Esophagus squamous epithelium (tissue), 4 donors: ENCODE results near the gene NAGLU.

Experiments
- POLR2A ChIP-seq, 4 donors: fragments of 450-650 bp; IDR thresholded peaks; one replicate each; pipeline ENCODE4 v1.6.1; 2017; ENCODE audit warnings: antibody characterized with exemption in 4 of 4, mild to moderate bottlenecking in 4 of 4, moderate library complexity in 3 of 4
- TF ChIP-seq, protein P1 (sequence below), 6 experiments: fragments of 450-650 bp in 4 of 6; fragments of 200-600 bp in 2 of 6; sonication (generic) in 2 of 6; IDR thresholded peaks; one replicate each; pipeline ENCODE4 v1.5.1; 2016 to 2019; ENCODE audit warnings: antibody characterized with exemption in 6 of 6, mild to moderate bottlenecking in 4 of 6, moderate library complexity in 4 of 6

GRCh38 chr17:42527932-42528331 is 8.1 kb upstream of the NAGLU start:
- TF ChIP-seq, protein P1, sequence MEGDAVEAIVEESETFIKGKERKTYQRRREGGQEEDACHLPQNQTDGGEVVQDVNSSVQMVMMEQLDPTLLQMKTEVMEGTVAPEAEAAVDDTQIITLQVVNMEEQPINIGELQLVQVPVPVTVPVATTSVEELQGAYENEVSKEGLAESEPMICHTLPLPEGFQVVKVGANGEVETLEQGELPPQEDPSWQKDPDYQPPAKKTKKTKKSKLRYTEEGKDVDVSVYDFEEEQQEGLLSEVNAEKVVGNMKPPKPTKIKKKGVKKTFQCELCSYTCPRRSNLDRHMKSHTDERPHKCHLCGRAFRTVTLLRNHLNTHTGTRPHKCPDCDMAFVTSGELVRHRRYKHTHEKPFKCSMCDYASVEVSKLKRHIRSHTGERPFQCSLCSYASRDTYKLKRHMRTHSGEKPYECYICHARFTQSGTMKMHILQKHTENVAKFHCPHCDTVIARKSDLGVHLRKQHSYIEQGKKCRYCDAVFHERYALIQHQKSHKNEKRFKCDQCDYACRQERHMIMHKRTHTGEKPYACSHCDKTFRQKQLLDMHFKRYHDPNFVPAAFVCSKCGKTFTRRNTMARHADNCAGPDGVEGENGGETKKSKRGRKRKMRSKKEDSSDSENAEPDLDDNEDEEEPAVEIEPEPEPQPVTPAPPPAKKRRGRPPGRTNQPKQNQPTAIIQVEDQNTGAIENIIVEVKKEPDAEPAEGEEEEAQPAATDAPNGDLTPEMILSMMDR (IDR thresholded peaks at IDR 0.05), result no peak
- TF ChIP-seq POLR2A (IDR thresholded peaks at IDR 0.05), result no peak
